NCI-H2171 treated with DMSO at 0.1 percent for 48 hours (cell line): ENCODE measurements around the gene THRB.
A peak's percentile ranks its signal among the peaks of the same experiment; 100 is the strongest.

Experiments used
- DNase-seq: peaks from one replicate; lab custom pipeline; 2025; lab: John Stamatoyannopoulos, UW

THRB gene

GRCh38 chr3:24303057-24303754, 191.4 kb downstream of the THRB start:
- no peak for DNase-seq

GRCh38 chr3:24302396-24302795, 192.3 kb downstream of the THRB start:
- no peak for DNase-seq

GRCh38 chr3:24300949-24301348, 193.7 kb downstream of the THRB start:
- no peak for DNase-seq

- no peak for DNase-seq
Measured at GRCh38 chr3:24299806-24300626, 194.6 kb downstream of the THRB start.

GRCh38 chr3:24299246-24299805, 195.3 kb downstream of the THRB start:
- no peak for DNase-seq

- no peak for DNase-seq
Measured at GRCh38 chr3:24296441-24297205, 198.0 kb downstream of the THRB start.

- DNase-seq: no peak
Measured at GRCh38 chr3:24294150-24294549, 200.5 kb downstream of the THRB start.

GRCh38 chr3:24291646-24292045, 203.0 kb downstream of the THRB start:
- DNase-seq: no peak

- DNase-seq: no peak
Measured at GRCh38 chr3:24290596-24290995, 204.1 kb downstream of the THRB start.

- no peak for DNase-seq
Measured at GRCh38 chr3:24288496-24289236, 206.0 kb downstream of the THRB start.

GRCh38 chr3:24287755-24288450, 206.7 kb downstream of the THRB start:
- DNase-seq: no peak

- DNase-seq: no peak
Measured at GRCh38 chr3:24286405-24286804, 208.2 kb downstream of the THRB start.

GRCh38 chr3:24278543-24278942, 216.1 kb downstream of the THRB start:
- DNase-seq: no peak

- DNase-seq: no peak
Measured at GRCh38 chr3:24273491-24273890, 221.2 kb downstream of the THRB start.

GRCh38 chr3:24272875-24273274, 221.8 kb downstream of the THRB start:
- no peak for DNase-seq

- no peak for DNase-seq
Measured at GRCh38 chr3:24272408-24272807, 222.2 kb downstream of the THRB start.

GRCh38 chr3:24271228-24271627, 223.4 kb downstream of the THRB start:
- no peak for DNase-seq

- no peak for DNase-seq
Measured at GRCh38 chr3:24270744-24271143, 223.9 kb downstream of the THRB start.

- no peak for DNase-seq
Measured at GRCh38 chr3:24270204-24270691, 224.4 kb downstream of the THRB start.

- peak; percentile 15 for DNase-seq
Measured at GRCh38 chr3:24264748-24265158, 229.9 kb downstream of the THRB start.

GRCh38 chr3:24264011-24264410, 230.6 kb downstream of the THRB start:
- DNase-seq: no peak
